ENCODE measurements around the gene PAQR9. TPM values are rescaled to one million over a fixed set of nuclear protein-coding genes. Genes with fewer than 3 reads are reported as not detected.

The PAQR9 gene
- polyA plus RNA-seq, 1 of the 3 experiments (the other 2 are of a cell fraction) = 0.16 TPM

GRCh38 chr3:142916605-142917004, 46.9 kb downstream of the PAQR9 start (continued):
- TF ChIP-seq ZBTB33 (IDR thresholded peaks at IDR 0.05; ENCODE audit: borderline replicate concordance, low read depth) = no peak
- TF ChIP-seq SMC3 (IDR thresholded peaks at IDR 0.05; ENCODE audit: low read depth, low read length) = no peak
- no peak for TF ChIP-seq RXRA (IDR thresholded peaks at IDR 0.05; ENCODE audit: borderline replicate concordance, low read depth)
- no peak for TF ChIP-seq SIN3A (IDR thresholded peaks at IDR 0.05; ENCODE audit: borderline replicate concordance, low read depth, low read length)
- no peak for TF ChIP-seq ELF1 (IDR thresholded peaks at IDR 0.05)

- no peaks in the 10 kb centered on the region for H3K27me3 ChIP-seq (ENCODE audit: insufficient read depth)
- H3K27ac ChIP-seq (ENCODE audit: low read depth in 2 of 2, low read length in 1 of 2) = no peak overlapping the region
- H3K9me2 ChIP-seq = no peaks in the 10 kb centered on the region
- H3K36me3 ChIP-seq (replicated peaks in 1 of 2; ENCODE audit: control insufficient read depth in 1 of 2, insufficient read depth in 2 of 2, low read length in 1 of 2) = no peaks in the 10 kb centered on the region
- no peaks in the 10 kb centered on the region for H3K79me2 ChIP-seq (ENCODE audit: insufficient read depth)
- H4K20me1 ChIP-seq (ENCODE audit: insufficient read depth) = no peaks in the 10 kb centered on the region
- no peak for TF ChIP-seq FOXM1 (IDR thresholded peaks at IDR 0.05; ENCODE audit: low read depth)
- TF ChIP-seq RXRA (IDR thresholded peaks at IDR 0.05; ENCODE audit: borderline replicate concordance, low read depth) = no peak
- TF ChIP-seq GATA2 (CRISPR knock-in tag; IDR thresholded peaks at IDR 0.05) = no peak
- POLR2A ChIA-PET = no interaction called here
- H3F3A ChIP-seq (replicated peaks; ENCODE audit: insufficient read depth) = peaks cover 16% of the 10 kb centered on the region
- H2AFZ ChIP-seq (ENCODE audit: low read depth) = no peak overlapping the region
- 58% methylated on average over 3 of the region's 3 CpGs for WGBS (ENCODE audit: low lambda C conversion rate)
- no peak for DNase-seq
- no peaks in the 10 kb centered on the region for H3K9me3 ChIP-seq
- H3K4me3 ChIP-seq (ENCODE audit: low read depth in 2 of 2, low read length in 1 of 2) = no peak overlapping the region
- peaks cover 0 to 10% of the 10 kb centered on the region in 2 experiments; a peak in 2 of 4 replicates for H3K4me1 ChIP-seq (ENCODE audit: control insufficient read depth in 1 of 2, insufficient read depth in 2 of 2, low read depth in 1 of 2, low read length in 1 of 2)
- H3K4me2 ChIP-seq = no peak overlapping the region
- no peak overlapping the region for H3K9ac ChIP-seq
- CTCF ChIA-PET = no interaction called here
Measured at GRCh38 chr3:142915636-142916035, 47.8 kb downstream of the PAQR9 start.

GRCh38 chr3:142914286-142914811, 49.1 kb downstream of the PAQR9 start:
- no peak for DNase-seq
- 6% methylated on average over 3 of the region's 3 CpGs for WGBS (ENCODE audit: low lambda C conversion rate)
- CTCF ChIA-PET = no interaction called here
- Histone ChIP-seq H3K27me3 (ENCODE audit: insufficient read depth) (no peaks in the 10 kb centered on the region), H3K9me3 (no peaks in the 10 kb centered on the region), H3K9me2 (no peaks in the 10 kb centered on the region), H3K27ac (ENCODE audit: low read depth in 2 of 2, low read length in 1 of 2) (no peak overlapping the region), H3K79me2 (ENCODE audit: insufficient read depth) (no peaks in the 10 kb centered on the region), H3K36me3 (replicated peaks in 1 of 2; ENCODE audit: control insufficient read depth in 1 of 2, insufficient read depth in 2 of 2, low read length in 1 of 2) (no peaks in the 10 kb centered on the region), H2AFZ (ENCODE audit: low read depth) (no peak overlapping the region), H4K20me1 (ENCODE audit: insufficient read depth) (no peaks in the 10 kb centered on the region), H3F3A (replicated peaks; ENCODE audit: insufficient read depth) (peaks cover 16% of the 10 kb centered on the region), H3K4me2 (no peak overlapping the region), H3K4me3 (ENCODE audit: low read depth in 2 of 2, low read length in 1 of 2) (no peak overlapping the region), H3K9ac (no peak overlapping the region), H3K4me1 (ENCODE audit: control insufficient read depth in 1 of 2, insufficient read depth in 2 of 2, low read depth in 1 of 2, low read length in 1 of 2) (peaks cover 0 to 10% of the 10 kb centered on the region in 2 experiments; a peak in 2 of 4 replicates)
- POLR2A ChIA-PET = no interaction called here
- TF ChIP-seq MEF2A (IDR thresholded peaks at IDR 0.05; ENCODE audit: borderline replicate concordance, low read depth) (no peak), MXI1 (IDR thresholded peaks at IDR 0.05; ENCODE audit: low read depth, low read length) (no peak), GATA2 (CRISPR knock-in tag; IDR thresholded peaks at IDR 0.05) (no peak), RCOR1 (IDR thresholded peaks at IDR 0.05; ENCODE audit: low read length) (no peak), POLR2AphosphoS5 (IDR thresholded peaks at IDR 0.05; ENCODE audit: low read depth, low read length) (no peak), IRF3 (IDR thresholded peaks at IDR 0.05; ENCODE audit: low read depth, low read length) (no peak), MAX (IDR thresholded peaks at IDR 0.05; ENCODE audit: low read depth) (no peak)

Data from SK-N-SH (cell line).